Glomerular visceral epithelial cell (primary cell): ENCODE measurements around the gene TMTC1.

Experiments used
- DNase-seq: peaks from one replicate; pipeline ENCODE4 v3.0.0-alpha.2; 2016; ENCODE audit errors: extremely low spot score

The TMTC1 gene

GRCh38 chr12:29741342-29742241 is 42.1 kb downstream of the TMTC1 start:
- DNase-seq = no peak

- no peak for DNase-seq
Measured at GRCh38 chr12:29739279-29739991, 44.3 kb downstream of the TMTC1 start.

- DNase-seq = no peak
Measured at GRCh38 chr12:29738365-29738764, 45.4 kb downstream of the TMTC1 start.

- DNase-seq = no peak
Measured at GRCh38 chr12:29737644-29738043, 46.1 kb downstream of the TMTC1 start.

GRCh38 chr12:29735604-29736003 is 48.1 kb downstream of the TMTC1 start:
- no peak for DNase-seq

- DNase-seq = no peak
Measured at GRCh38 chr12:29734734-29735133, 49.0 kb downstream of the TMTC1 start.

- DNase-seq = no peak
Measured at GRCh38 chr12:29734305-29734704, 49.4 kb downstream of the TMTC1 start.

GRCh38 chr12:29733501-29733900 is 50.2 kb downstream of the TMTC1 start:
- no peak for DNase-seq

- DNase-seq = no peak
Measured at GRCh38 chr12:29733060-29733459, 50.7 kb downstream of the TMTC1 start.

GRCh38 chr12:29732593-29732992 is 51.1 kb downstream of the TMTC1 start:
- no peak for DNase-seq

GRCh38 chr12:29732191-29732590 is 51.6 kb downstream of the TMTC1 start:
- no peak for DNase-seq

- DNase-seq = no peak
Measured at GRCh38 chr12:29731591-29731990, 52.2 kb downstream of the TMTC1 start.

- DNase-seq = no peak
Measured at GRCh38 chr12:29730481-29730880, 53.3 kb downstream of the TMTC1 start.

GRCh38 chr12:29728030-29728429 is 55.7 kb downstream of the TMTC1 start:
- no peak for DNase-seq

GRCh38 chr12:29726741-29727348 is 56.9 kb downstream of the TMTC1 start:
- DNase-seq = no peak

- DNase-seq = no peak
Measured at GRCh38 chr12:29726321-29726692, 57.4 kb downstream of the TMTC1 start.

GRCh38 chr12:29725587-29726320 is 58.0 kb downstream of the TMTC1 start:
- DNase-seq = no peak

GRCh38 chr12:29722164-29722563 is 61.6 kb downstream of the TMTC1 start:
- DNase-seq = no peak

- DNase-seq = no peak
Measured at GRCh38 chr12:29719381-29719780, 64.4 kb downstream of the TMTC1 start.

- no peak for DNase-seq
Measured at GRCh38 chr12:29717540-29718100, 66.1 kb downstream of the TMTC1 start.

GRCh38 chr12:29714966-29715365 is 68.8 kb downstream of the TMTC1 start:
- no peak for DNase-seq

- DNase-seq = no peak
Measured at GRCh38 chr12:29713729-29714128, 70.0 kb downstream of the TMTC1 start.
